Sciatic nerve (tissue), 2 donors: ENCODE data around the gene C11orf24. TPM values are rescaled to one million over a fixed set of nuclear protein-coding genes. Genes with fewer than 3 reads are reported as not detected.

Source experiments
- ATAC-seq: fragments of 200-7000 bp; cut with Tn5 transposase; one replicate; pipeline ENCODE4 v1.9.1; 2020; ENCODE audit warnings: mild to moderate bottlenecking, moderate library complexity
- DNase-seq: peaks from one replicate; pipeline ENCODE4 v3.0.0-alpha.2; 2020; ENCODE audit warnings: low spot score
- intact Hi-C: fragments of 100-400 bp; cut with DNase I; formaldehyde crosslinking; loops from one replicate; pipeline ENCODE4 v1.14.2; 2022
- total RNA-seq: library from RNA; stranded (reverse); fragmentation: NEBNext Ultra II Directional; extraction: Animal tissue kit (Norgen Biotek cat#: 25700); gene quantifications from one replicate; pipeline ENCODE4 v1.2.1, GENCODE V29; 2021
- donor health status: DM: no; HTN: no; CAD: no.
- donor health status: DM: no; HTN: no; CAD: no.

C11orf24 gene
- 53.2 TPM for total RNA-seq

DNA sequence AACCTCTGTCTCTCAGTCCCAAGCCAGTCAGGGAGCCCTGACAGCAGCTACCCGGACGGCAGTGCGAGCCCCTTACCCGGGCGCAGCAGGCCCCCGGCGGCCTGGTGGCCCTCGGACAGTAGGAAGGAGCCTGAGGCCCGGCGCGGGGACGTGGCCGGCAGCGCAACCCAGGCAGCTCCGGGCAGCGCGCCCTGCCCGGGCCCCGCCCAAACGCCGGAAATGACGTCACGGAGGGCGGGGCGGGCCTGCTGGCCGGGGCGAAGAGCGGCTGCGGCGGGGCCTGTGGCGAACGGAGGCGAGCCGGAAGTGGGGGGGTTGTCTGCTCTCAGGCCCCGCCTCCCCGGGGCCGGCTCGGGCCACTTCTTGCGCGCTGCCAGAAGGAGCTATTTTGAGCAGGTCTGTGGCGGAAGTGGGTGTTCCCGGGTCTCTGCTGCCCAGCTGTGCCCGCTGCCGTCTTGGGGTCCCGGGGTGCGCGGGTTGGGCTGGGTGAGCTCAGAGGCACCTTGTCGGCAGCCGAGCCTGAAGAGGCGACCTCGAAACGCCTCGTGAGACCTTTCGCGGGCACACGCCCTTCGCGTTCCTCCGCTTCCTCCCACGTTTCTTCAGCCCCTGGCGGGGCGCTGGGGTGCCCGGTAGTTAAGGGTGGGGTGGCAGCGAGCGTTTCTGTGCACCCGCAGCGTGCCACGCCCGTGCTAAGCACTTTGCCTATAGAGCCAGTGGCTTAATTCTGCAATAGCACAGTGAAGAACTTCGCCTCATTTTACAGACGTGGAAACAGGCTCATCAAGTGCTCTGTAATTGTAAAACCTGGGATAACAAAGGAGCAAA, at the start of gene C11orf24:
Gene C11orf24, minus strand, starts transcription at position 193 of the 828 bp plus-strand sequence. CDS start 8,206 bp downstream, outside the sequence.
- peak; percentile 98 for ATAC-seq
- intact Hi-C loops, result no loop called here
- peak; percentile 97 for DNase-seq

DNA sequence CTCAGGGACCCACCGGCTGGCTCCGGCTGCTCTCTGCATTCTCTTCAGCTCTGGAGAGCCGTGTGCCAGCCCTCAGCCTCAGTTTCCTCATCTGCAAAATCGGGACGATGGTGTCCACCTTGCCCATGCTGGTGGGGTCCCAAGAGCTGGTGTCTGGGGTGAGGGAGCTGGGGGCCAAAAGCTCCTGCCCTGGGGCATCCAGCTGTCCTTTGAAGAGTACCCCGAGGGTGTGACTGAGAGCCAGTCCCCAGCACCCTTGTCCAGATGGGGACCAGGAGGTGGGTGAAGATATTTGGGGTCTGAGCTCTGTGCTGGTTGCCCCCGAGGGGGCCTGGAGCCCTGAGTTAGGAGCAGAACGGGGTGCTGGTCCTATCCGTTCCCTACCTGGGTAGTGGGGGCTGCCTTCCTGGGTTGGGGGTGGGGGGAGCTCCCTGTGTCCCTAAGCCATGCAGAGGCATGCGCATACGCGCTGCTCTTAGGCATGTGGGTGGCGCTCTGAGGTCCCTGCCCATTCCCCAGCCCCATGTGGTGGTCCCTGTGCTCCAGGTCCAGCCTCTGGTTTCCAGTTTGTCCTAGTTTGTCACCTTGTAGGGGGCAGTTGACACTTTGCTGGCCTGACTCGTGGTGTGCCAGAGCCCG, 45.5 kb upstream of the C11orf24 start:
- ATAC-seq (no peak), DNase-seq (no peak)
- intact Hi-C loops, result no loop called here

DNA sequence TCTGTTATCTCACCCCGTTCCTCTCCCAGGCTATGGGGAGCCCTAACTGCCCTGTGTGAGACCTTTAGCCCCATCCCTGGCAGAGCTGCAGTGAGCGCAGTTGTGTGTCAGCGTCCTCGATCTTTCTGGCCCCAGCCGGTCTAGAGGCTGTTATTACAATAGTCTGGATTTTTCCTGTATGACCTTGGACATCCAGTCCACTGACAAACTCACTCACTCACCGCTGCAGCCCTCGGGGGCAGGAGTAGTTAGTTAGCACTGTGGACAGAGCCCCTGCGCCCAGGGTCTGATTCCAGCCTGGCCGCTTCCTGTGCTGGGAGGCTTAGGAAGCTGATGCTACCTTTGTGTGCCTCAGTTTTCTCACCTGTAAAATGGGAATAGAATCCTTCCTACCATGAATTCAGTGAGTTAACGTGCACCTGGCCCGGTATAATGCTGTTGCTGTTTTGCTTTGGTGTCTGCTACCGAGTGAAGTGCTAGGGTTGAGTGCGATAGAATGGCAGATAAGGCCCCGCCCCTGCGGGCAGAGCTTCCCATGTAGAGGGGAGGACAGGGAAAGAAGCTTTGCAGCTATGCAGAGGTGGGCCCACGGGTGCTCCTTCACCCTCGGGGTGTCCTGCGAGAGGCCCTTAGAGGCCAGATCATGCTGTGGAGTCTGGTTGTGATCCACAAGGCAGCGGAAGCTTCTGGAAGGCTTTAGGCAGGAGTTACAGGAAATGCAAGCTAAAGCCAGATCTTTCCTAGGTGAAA, 43.6 kb upstream of the C11orf24 start:
- intact Hi-C loops, result no loop called here
- peak; percentile 48 for ATAC-seq
- DNase-seq, result no peak

DNA sequence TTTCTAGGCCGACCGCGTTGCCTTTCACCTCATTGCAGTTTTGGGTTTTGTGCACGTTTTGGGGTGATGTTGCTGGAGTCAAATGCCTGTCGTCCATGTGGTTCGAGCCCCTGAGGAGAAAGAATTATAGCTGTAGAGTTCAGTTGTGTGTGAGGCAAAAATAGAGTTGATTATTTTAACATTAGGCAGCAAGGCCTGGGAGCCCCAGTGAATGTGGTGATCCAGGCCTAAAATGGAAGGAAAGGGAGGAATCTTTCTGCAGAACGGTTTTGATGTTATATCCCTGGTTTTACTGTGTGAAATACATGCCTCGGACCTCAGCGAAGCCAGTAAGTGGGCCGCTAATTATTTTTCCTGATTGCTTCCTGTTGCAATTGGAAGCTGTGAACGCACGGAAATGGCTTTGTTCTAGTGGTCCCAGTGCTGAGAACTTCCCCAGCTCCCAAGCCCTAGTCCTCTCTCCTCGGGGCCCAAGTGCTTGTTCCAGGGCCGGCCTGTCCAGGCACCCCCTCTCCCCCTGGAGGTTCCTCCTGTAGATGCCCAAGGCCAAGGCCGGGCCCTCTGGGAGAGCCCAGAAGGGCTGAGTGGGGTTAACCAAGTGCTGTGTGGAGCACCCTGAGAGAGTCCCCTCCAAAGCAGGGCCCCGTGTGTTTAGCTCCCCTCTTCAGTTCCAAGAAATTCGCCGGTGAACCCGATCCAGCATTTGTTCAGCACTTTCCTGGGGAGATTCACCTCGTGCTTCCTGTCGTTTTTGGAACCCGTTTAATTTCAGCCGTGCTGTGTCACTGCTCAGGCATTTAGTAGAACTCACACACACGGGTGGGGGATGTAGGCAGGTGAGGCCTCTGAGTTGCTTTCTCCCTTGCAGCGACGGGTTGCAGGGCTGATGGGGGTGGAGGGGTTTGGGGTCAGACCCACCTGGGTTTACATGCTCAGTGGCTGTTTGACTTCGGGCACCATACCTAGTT, 42.7 kb upstream of the C11orf24 start:
- no peak for DNase-seq
- peak; percentile 21 for ATAC-seq
- intact Hi-C loops, result loop anchor here (5.0 kb wide), 1 partner anchor 58 kb away; no protein-coding TSS in a partner anchor

DNA sequence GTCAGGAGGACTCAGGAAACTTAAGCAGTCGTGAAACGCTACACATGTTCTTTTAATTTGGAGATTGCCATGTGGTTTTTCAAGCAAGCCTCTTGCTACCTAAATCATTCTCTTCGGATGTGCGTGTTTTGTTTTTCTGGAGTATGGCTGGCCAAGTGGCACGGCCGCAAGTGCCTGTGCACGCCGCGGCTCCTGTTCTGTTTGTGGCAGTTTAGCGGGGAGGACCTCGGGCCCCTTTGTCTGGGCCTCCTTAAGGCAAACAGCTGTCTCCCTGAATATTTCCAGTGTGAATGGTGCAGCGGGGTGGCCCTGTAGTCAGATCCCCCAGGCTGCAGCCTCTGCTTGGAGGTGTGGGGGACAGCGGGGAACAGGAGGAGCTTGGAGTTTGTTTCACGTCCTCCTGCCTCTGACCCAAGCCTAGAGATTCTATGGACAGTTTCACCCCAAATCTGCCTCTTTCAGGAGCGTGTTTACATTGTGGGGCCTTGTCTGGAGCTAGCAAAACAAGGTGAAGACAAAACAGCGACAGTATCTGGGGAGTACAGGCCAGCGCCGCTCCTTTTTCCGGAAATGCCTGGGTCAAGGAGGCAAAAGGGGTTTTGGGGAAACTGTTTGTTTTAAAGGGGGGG, 41.9 kb upstream of the C11orf24 start:
- no peak for DNase-seq
- intact Hi-C loops, result loop anchor here (5.0 kb wide), 1 partner anchor 59 kb away; no protein-coding TSS in a partner anchor
- peak; percentile 8 for ATAC-seq

DNA sequence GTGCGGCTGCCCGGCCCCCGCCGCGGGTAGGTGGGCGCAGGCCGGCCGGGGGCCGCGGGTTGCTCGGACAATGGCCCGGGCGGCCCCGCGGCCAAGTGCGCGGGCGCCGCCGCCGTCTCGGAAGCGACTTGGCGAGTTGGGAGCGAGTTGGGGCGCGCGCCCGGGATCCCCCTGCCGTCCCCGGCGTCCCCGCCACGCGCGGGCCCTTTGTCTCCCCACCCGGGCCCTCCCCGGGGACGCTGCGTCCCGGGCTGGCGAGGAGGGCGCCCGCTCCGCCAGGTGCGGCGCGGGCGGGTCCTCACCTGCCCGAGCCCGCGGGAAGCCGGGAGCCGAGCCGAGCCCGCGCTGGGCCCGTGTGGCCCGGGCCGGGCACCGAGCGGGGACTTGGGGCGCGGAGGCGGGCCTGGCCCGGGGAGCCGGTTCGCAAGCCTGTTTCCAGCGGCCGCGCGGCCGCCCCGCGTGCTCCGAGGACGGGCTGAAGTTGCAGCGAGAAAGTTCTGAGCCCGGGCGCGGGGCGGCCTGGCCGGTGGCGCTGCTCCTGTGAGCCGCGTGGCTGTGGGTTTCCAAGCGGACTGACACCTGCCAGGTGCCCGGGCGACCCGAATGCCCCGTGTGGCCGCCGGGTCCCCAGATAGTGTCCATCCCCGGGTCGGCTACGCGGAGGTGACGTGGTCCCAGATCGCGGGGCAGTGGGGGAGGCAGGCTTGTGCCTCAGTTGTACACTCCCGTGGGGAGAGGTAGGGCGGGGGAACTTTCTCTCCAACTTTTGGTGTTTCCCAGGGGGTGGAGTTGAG, 41.2 kb upstream of the C11orf24 start:
- DNase-seq (no peak), ATAC-seq (no peak)
- intact Hi-C loops, result loop anchor here (5.0 kb wide), 1 partner anchor 59 kb away; no protein-coding TSS in a partner anchor

DNA sequence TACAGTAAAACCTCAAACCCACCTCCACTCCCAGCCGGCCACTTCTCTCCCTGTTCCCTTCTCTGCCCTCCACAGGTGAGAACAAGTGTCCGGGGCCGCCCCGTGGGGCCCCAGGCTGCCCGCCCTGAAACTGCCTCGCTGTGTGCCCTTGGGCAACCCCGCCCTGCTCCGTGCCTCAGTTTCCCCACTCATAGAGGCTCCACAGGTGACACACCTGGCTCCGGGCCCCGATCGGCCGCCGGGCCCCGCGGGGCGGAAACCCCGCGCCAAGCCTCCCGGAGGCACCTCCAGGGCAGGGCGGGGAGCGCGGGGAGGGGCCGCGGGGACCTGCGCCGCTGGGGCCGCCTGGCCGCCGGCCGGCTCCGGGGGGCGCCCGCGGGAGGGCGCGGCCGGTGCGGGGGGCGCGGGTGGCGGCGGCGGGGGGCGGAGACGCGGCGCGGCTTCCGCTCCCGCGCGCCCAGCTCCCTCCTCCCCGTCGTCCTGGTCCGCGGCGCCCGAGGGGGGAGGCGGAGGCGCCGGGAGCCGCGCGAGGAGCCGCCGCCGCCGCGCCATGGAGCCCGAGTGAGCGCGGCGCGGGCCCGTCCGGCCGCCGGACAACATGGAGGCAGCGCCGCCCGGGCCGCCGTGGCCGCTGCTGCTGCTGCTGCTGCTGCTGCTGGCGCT, 40.5 kb upstream of the C11orf24 start, which contains the start of gene LRP5:
Gene LRP5, plus strand, starts transcription at position 475 of the 663 bp plus-strand sequence. Its CDS starts 124 bp downstream, at position 599.
- no peak for ATAC-seq
- intact Hi-C loops, result loop anchor here (5.0 kb wide), 1 partner anchor 60 kb away; no protein-coding TSS in a partner anchor
- DNase-seq, result no peak

DNA sequence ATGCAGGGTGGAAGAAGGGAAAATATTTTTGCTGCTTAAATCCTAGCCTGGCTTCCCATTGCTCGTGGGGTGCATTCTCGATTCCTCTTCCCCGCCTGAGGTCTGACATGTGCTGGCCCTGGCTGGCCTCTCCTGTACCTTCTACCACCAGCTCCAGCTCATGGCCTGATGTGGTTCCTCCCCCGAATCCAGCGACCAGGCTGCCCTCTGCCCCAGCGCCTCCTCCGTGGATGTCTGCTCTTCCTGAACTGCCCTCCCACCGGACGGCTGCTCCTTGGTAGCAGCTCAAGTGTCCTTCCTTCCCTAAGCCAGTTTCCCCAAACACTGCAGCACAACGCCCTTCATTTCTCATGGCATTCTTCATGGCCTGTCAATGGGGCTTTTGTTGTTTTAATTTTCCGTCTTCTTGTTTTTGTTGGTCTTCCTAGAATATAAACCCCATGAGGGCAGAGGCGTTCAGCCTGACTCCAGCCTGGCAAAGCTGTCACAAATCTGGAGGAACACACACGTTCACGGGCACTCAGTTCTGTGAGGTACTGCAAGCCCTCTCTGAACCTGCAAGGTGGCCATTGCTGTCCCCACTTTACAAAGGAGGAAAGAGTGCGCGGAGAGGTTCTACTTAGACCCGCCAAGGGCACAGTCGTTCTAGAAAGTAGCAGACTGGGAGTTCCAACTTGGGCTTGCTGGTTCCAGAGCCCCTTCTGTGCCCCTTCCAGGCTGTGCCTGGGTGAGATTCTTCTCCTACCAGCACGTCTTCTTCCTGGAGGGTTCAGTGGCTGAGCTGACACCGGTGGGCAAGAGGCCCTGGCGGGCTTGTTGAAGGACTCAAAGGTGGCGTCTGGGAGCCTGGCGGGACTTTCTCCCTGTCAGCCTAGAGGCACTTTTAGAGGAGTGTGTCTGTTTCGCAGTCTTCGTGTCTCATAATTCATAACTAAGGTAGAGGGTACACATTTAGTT, 39.7 kb upstream of the C11orf24 start:
- intact Hi-C loops, result loop anchor here (5.0 kb wide), 1 partner anchor 61 kb away; no protein-coding TSS in a partner anchor
- DNase-seq, result no peak
- peak; percentile 15 for ATAC-seq

DNA sequence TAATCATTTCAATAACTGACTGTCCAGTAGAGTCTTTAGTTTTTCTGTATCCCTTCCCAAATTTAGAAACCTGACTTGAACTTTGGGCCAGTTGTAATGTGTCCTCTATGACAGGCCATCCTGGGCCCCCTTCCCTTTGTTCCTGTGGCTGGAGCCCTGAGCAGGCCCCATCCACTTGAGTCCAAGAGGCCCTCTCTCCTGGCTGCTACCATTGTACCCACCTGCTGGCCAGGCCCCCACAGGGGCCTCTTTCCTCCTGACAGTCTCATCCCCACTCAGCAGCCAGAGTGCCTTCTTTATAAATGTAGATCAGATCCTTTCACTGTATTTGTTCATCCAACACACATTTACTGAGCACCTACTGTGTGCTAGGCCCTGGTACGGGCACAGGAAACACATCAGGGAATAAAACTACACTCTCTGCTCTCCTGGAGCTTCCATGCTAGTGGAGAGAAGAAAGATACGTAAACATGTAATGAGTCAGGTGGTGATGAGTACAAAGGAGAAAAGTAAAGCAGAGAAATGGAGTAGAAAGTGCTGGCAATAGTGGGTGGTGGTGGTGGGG, 37.9 kb upstream of the C11orf24 start:
- intact Hi-C loops, result loop anchor here (5.0 kb wide), 1 partner anchor 63 kb away; no protein-coding TSS in a partner anchor
- ATAC-seq (no peak), DNase-seq (no peak)

DNA sequence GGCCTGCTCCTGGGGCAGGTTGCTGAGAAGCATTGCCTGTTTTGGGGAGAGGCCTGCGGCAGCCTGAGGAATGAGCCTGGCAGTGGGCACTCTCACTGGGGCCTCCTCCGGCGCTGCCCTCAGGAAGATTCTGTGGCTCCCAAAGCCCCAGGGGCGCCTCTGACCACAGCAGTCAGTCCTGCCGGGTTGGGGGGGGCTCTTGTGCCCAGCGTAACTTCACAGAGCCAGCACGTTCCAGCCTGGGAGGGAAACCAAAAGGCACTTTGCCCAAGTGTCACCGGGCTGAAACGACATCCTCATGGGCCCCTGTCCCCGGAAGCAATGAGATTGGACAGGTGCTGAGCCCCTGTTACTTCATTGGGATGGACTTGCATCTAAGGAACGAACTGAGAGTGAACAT, 36.3 kb upstream of the C11orf24 start:
- intact Hi-C loops, result no loop called here
- DNase-seq (no peak), ATAC-seq (no peak)

DNA sequence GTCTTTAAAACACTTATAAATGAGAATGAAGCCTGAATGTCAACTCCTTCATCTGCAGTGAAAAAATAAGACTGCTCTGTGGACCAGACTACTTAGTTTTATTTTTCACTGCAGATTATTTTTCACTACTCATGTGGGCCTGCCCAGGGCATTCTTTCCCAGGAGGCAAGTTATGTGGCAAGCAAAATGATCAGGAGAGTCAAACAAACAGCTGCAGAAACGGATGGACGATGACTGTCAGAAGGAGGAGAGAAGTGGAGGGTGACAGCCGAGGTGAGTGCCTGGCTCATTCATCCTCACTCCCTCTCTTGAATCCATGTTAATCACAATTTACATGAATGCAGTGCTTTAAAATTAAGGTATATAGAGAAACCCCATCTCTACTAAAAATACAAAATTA, 34.9 kb upstream of the C11orf24 start:
- DNase-seq (no peak), ATAC-seq (no peak)

DNA sequence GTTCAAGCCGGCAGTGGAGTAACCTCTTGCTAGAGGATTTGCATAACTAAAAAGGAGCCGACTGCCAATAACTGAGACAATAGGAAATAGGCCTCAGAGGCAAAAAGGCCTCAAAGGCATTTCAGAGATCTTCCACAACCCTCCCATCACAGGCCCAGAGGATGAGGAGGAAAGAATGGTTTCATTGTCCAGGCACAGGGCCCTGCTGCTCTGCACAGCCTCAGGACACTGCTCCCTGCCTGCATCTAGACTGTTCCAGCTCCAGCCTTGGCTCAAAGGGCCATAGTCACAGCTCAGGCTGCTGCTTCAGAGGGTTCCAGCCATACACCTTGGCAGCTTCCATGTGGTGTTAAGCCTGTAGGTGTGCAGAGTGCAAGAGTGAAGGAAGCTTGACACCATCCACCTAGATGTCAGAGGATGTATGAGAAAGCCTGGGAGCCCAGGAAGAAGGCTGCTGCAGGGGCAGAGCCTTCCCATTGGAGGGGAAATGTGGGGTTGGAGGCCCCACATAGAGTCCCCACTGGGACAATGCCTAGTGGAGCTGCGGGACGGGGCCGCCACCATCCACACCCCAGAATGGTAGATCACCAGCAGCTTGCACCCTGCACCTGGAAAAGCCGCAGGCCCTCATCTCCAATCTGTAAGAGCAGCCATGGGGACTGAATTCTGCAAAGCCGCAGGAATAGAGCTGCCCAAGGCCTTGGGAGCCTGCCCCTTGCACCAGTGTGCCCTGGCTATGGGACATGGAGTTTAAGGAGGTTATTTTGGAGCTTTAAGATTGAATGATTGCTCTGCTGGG, 32.4 kb upstream of the C11orf24 start:
- DNase-seq (no peak), ATAC-seq (no peak)
- intact Hi-C loops, result no loop called here

More for the DNA sequence above, 34.9 kb upstream of the C11orf24 start:
- intact Hi-C loops, result no loop called here

DNA sequence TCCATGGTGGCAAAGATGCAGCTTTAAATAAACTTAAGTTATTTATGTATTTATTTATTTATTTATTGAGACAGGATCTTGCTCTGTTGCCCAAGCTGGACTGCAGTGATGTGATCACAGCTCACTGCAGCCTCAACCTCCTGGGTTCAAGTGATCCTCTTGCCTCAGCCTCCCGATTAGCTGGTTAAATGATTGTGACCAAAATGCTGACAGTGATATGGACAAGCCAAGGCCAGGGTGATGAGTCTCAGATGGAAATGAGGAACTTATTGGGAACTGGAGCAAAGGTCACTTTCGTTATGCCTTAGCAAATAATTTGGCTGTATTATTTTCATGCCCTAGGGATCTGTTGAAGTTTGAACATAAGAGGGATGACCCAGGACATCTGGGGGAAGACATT, 31.3 kb upstream of the C11orf24 start:
- ATAC-seq (peak; percentile 41), DNase-seq (no peak)
- intact Hi-C loops, result no loop called here

DNA sequence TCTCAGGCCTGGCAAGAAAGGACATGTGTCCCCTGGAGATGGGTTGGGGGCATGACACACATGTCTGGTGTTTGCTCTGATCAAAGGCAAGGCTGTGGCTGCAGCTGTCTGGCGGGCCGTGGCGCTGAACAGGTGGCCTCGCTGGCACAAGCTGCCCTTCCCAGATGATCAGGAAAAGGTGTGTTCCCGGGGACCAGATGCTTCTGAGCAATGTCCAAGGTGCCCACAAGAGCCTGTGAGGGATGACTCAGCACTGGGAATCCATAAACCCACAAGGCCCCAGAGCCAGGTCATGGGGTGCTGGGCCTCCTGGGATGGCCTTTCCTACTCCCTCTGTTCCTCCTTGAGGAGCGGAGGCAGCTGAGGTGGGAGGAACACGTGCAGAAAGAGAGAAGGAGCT, 30.9 kb upstream of the C11orf24 start:
- ATAC-seq (no peak), DNase-seq (no peak)
- intact Hi-C loops, result no loop called here
